Lower leg skin (tissue), 4 donors: ENCODE results near the gene ZNF648. TPM values are rescaled to one million over a fixed set of nuclear protein-coding genes. Genes with fewer than 3 reads are reported as not detected.
A peak's percentile ranks its signal among the peaks of the same experiment; 100 is the strongest.
"Not testable (repeated sequence)": the region's sequence is repeated elsewhere in the genome, so short reads cannot be mapped to it uniquely, and the experiment has no call there.

ENCODE experiments used
- DNase-seq, 2 donors: peaks; one replicate each; pipeline ENCODE4 v3.0.0-alpha.2; 2019; ENCODE audit warnings: low spot score in 2 of 2
- H3K4me3 ChIP-seq: fragments of 200-600 bp; sonication (generic); 2 replicates; pipeline ENCODE4 v1.5.1; 2017; ENCODE audit warnings: mild to moderate bottlenecking, low read depth; ENCODE audit not compliant: poor library complexity, severe bottlenecking
- CTCF ChIP-seq, 3 donors: fragments of 450-650 bp; IDR thresholded peaks; one replicate each; pipeline ENCODE4 v1.5.1; 2016; ENCODE audit warnings: antibody characterized with exemption in 3 of 3, mild to moderate bottlenecking in 3 of 3, moderate library complexity in 2 of 3
- POLR2A ChIP-seq, 2 donors: fragments of 450-650 bp; IDR thresholded peaks; one replicate each; pipeline ENCODE4 v1.6.1; 2016 to 2017; ENCODE audit warnings: antibody characterized with exemption in 2 of 2, mild to moderate bottlenecking in 1 of 2, moderate library complexity in 1 of 2
- WGBS, 2 donors: methylation state at CpG; one replicate each; pipeline ENCODE4 v1.1.5; 2018; 5-methylcytosine and 5-hydroxymethylcytosine counted together
- intact Hi-C: fragments of 100-400 bp; cut with DNase I; formaldehyde crosslinking; loops from one replicate; pipeline ENCODE4 v1.15.0; 2023; ENCODE audit warnings: low total_unique reads
- total RNA-seq, 4 donors: library from RNA; depleted of rRNA; stranded (reverse); fragments of >200 nt; gene quantifications; one replicate each; pipeline ENCODE4 v1.1.0, GENCODE V29; 2016

Gene ZNF648
- total RNA-seq, 4 donors from 2014 or later, result 0.04 to 0.57 (median 0.09) TPM

GRCh38 chr1:182032251-182032650 is 29.3 kb downstream of the ZNF648 start:
- intact Hi-C loops, result no loop called here
- WGBS, 2 donors, result 28 to 33% methylated on average over 1 of the region's 1 CpG

GRCh38 chr1:182029379-182030331 is 31.9 kb downstream of the ZNF648 start:
- intact Hi-C loops, result no loop called here
- 1% methylated on average over 25 to 29 of the region's 68 CpGs for WGBS, 2 donors
- TF ChIP-seq POLR2A (IDR thresholded peaks at IDR 0.05), result no peak
- DNase-seq, result peak; percentile 98 to 99
- H3K4me3 ChIP-seq, result peak overlapping the region; percentile 37

More at GRCh38 chr1:182032251-182032650, 29.3 kb downstream of the ZNF648 start:
- H3K4me3 ChIP-seq, result no peak overlapping the region
- TF ChIP-seq POLR2A (IDR thresholded peaks at IDR 0.05) (no peak), CTCF (IDR thresholded peaks at IDR 0.05) (no peak)
- DNase-seq, result no peak

GRCh38 chr1:182029002-182029378 is 32.5 kb downstream of the ZNF648 start:
- intact Hi-C loops, result no loop called here
- 6 to 8% methylated on average over 2 of the region's 2 CpGs for WGBS, 2 donors
- H3K4me3 ChIP-seq, result no peak overlapping the region
- DNase-seq, result no peak
- TF ChIP-seq POLR2A (IDR thresholded peaks at IDR 0.05), result no peak
- no peak for TF ChIP-seq CTCF (IDR thresholded peaks at IDR 0.05)

- DNase-seq, result no peak
- TF ChIP-seq CTCF (IDR thresholded peaks at IDR 0.05), result no peak
- TF ChIP-seq POLR2A (IDR thresholded peaks at IDR 0.05), result no peak
- 73 to 80% methylated on average over 2 of the region's 2 CpGs for WGBS, 2 donors
- H3K4me3 ChIP-seq, result no peak overlapping the region
- intact Hi-C loops, result no loop called here
Measured at GRCh38 chr1:182015360-182015759, 46.2 kb downstream of the ZNF648 start.

GRCh38 chr1:182010800-182011370 is 50.6 kb downstream of the ZNF648 start:
- H3K4me3 ChIP-seq, intact Hi-C loops, DNase-seq: not testable (repeated sequence)
- 95 to 97% methylated on average over 23 to 32 of the region's 37 CpGs for WGBS, 2 donors

GRCh38 chr1:182005398-182005797 is 56.1 kb downstream of the ZNF648 start:
- intact Hi-C loops, H3K4me3 ChIP-seq, DNase-seq: not testable (repeated sequence)
- WGBS, 2 donors, result 91 to 94% methylated on average over 3 of the region's 3 CpGs

GRCh38 chr1:182004601-182005000 is 56.9 kb downstream of the ZNF648 start:
- H3K4me3 ChIP-seq, result no peak overlapping the region
- WGBS, 2 donors, result 57 to 83% methylated on average over 3 of the region's 3 CpGs
- intact Hi-C loops, result no loop called here
- no peak for DNase-seq
- TF ChIP-seq POLR2A (IDR thresholded peaks at IDR 0.05), result no peak
- no peak for TF ChIP-seq CTCF (IDR thresholded peaks at IDR 0.05)
